Ishikawa (cell line): Measurements from ENCODE around the gene TMEM52.

Experiments
- CEBPB ChIP-seq: IDR thresholded peaks from 2 replicates; pipeline ENCODE4 v1.6.1; 2012
- CREB1 ChIP-seq: IDR thresholded peaks from 2 replicates; pipeline ENCODE4 v1.6.1; 2012; ENCODE audit warnings: low read depth
- EGR1 ChIP-seq: IDR thresholded peaks from 2 replicates; pipeline ENCODE4 v1.6.1; 2012
- EP300 ChIP-seq: IDR thresholded peaks from 2 replicates; pipeline ENCODE4 v1.6.1; 2012; ENCODE audit warnings: borderline replicate concordance
- FOXM1 ChIP-seq: IDR thresholded peaks from 2 replicates; pipeline ENCODE4 v1.6.1; 2012; ENCODE audit warnings: low read depth, borderline replicate concordance
- MAX ChIP-seq: IDR thresholded peaks from 2 replicates; pipeline ENCODE4 v1.6.1; 2012
- NFIC ChIP-seq: IDR thresholded peaks from 2 replicates; pipeline ENCODE4 v1.6.1; 2012
- RAD21 ChIP-seq: IDR thresholded peaks from 2 replicates; pipeline ENCODE4 v1.6.1; 2012; ENCODE audit warnings: low read depth
- REST ChIP-seq: IDR thresholded peaks from 2 replicates; pipeline ENCODE4 v1.6.1; 2012; ENCODE audit warnings: low read depth, mild to moderate bottlenecking
- TAF1 ChIP-seq: IDR thresholded peaks from 2 replicates; pipeline ENCODE4 v1.6.1; 2012; ENCODE audit warnings: low read depth, mild to moderate bottlenecking
- TCF12 ChIP-seq: IDR thresholded peaks from 2 replicates; pipeline ENCODE4 v1.6.1; 2012; ENCODE audit warnings: low read depth
- TEAD4 ChIP-seq: IDR thresholded peaks from 2 replicates; pipeline ENCODE4 v1.6.1; 2012
- USF1 ChIP-seq: IDR thresholded peaks from 2 replicates; pipeline ENCODE4 v1.6.1; 2012
- YY1 ChIP-seq: IDR thresholded peaks from 2 replicates; pipeline ENCODE4 v1.6.1; 2012; ENCODE audit warnings: low read depth
- ZBTB7A ChIP-seq: IDR thresholded peaks from 2 replicates; pipeline ENCODE4 v1.6.1; 2012; ENCODE audit warnings: low read depth

TMEM52 gene

GRCh38 chr1:1946540-1946939 lies 27.5 kb upstream of the TMEM52 start:
- TF ChIP-seq CEBPB (no peak), NFIC (peak; percentile 43; the same call in 1 of the 2 replicates), RAD21 (no peak), CREB1 (no peak), YY1 (no peak)

- TF ChIP-seq TAF1 (no peak), FOXM1 (no peak), MAX (no peak), TCF12 (no peak), TEAD4 (no peak), NFIC (no peak)
Measured at GRCh38 chr1:1945782-1946393, 26.8 kb upstream of the TMEM52 start.

GRCh38 chr1:1943834-1944570 lies 24.9 kb upstream of the TMEM52 start:
- no peak; the same call in 1 of the 2 replicates for TF ChIP-seq TCF12
- TF ChIP-seq ZBTB7A: peak; percentile 54; the same call in 1 of the 2 replicates
- no peak for TF ChIP-seq NFIC
- TF ChIP-seq USF1: no peak
- TF ChIP-seq YY1: no peak
- TF ChIP-seq MAX: peak; percentile 76
- TF ChIP-seq CREB1: no peak
- TF ChIP-seq TEAD4: no peak
- TF ChIP-seq RAD21: peak; percentile 65
- TF ChIP-seq EGR1: no peak
- TF ChIP-seq REST: peak; percentile 75
- no peak for TF ChIP-seq FOXM1
- no peak for TF ChIP-seq EP300
- no peak for TF ChIP-seq CEBPB
- TF ChIP-seq TAF1: no peak

- TF ChIP-seq RAD21: no peak
- no peak for TF ChIP-seq CREB1
- TF ChIP-seq ZBTB7A: no peak
- TF ChIP-seq NFIC: no peak
- TF ChIP-seq FOXM1: no peak
- no peak for TF ChIP-seq EGR1
- no peak for TF ChIP-seq TAF1
- TF ChIP-seq CEBPB: no peak
- TF ChIP-seq USF1: no peak
- TF ChIP-seq TEAD4: no peak
- TF ChIP-seq EP300: no peak
- TF ChIP-seq MAX: no peak
- TF ChIP-seq YY1: no peak
Measured at GRCh38 chr1:1942753-1943656, 23.9 kb upstream of the TMEM52 start.

- TF ChIP-seq RAD21 (no peak), YY1 (no peak), TAF1 (no peak), USF1 (no peak), REST (no peak), EP300 (no peak), MAX (no peak), EGR1 (no peak), FOXM1 (no peak), TCF12 (no peak), TEAD4 (no peak), NFIC (no peak), CEBPB (no peak), CREB1 (no peak), ZBTB7A (no peak)
Measured at GRCh38 chr1:1941868-1942752, 23.0 kb upstream of the TMEM52 start.
